Suprapubic skin (tissue), 4 donors: ENCODE data around the gene OPTN.

Experiments
- POLR2A ChIP-seq, 2 donors: fragments of 450-650 bp; IDR thresholded peaks; one replicate each; pipeline ENCODE4 v1.6.1; 2017; ENCODE audit warnings: antibody characterized with exemption in 2 of 2, mild to moderate bottlenecking in 2 of 2, moderate library complexity in 2 of 2
- POLR2AphosphoS5 ChIP-seq, 3 donors: sonication (generic); formaldehyde crosslinking; IDR thresholded peaks; one replicate each; pipeline ENCODE4 v1.6.1; 2017; ENCODE audit warnings: antibody characterized with exemption in 3 of 3
- TF ChIP-seq, protein P1 (sequence below), 2 donors: fragments of 200-600 bp in 1 of 2; fragments of 450-650 bp in 1 of 2; sonication (generic) in 1 of 2; IDR thresholded peaks; one replicate each; pipeline ENCODE4 v1.5.1; 2016 to 2019; ENCODE audit warnings: antibody characterized with exemption in 2 of 2, mild to moderate bottlenecking in 1 of 2, moderate library complexity in 1 of 2

DNA sequence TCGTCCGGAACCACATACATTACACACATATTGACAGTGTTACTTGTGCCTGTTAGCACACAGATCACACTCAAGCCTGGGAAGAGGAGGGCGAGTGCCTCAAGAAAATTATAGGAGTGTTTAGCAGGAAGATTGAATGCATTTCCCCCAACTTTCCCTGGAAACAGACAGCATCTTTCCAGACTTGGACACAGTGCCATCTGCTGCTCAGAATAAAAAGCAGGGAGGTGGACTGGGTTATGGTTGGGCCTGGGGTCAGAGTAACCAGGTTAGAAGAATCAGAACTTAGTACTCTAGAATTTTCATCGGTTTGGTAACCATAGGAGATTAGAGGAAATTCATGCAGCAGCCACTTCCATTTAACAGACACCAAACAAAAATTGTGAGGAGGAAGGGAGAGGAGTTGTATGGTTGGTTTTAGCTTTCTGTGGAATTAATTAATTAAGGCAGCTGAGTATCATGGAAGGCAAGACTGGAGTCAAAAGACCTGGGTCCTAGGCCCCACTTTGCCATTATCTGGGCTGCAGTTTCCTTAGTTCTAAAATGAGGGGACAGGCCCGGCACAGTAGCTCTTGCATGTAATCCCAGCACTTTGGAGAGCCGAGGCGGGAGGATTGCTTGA is 43.4 kb upstream of the OPTN start:
- TF ChIP-seq POLR2A (IDR thresholded peaks at IDR 0.05) (no peak), POLR2AphosphoS5 (IDR thresholded peaks at IDR 0.05) (no peak)
- TF ChIP-seq, protein P1, sequence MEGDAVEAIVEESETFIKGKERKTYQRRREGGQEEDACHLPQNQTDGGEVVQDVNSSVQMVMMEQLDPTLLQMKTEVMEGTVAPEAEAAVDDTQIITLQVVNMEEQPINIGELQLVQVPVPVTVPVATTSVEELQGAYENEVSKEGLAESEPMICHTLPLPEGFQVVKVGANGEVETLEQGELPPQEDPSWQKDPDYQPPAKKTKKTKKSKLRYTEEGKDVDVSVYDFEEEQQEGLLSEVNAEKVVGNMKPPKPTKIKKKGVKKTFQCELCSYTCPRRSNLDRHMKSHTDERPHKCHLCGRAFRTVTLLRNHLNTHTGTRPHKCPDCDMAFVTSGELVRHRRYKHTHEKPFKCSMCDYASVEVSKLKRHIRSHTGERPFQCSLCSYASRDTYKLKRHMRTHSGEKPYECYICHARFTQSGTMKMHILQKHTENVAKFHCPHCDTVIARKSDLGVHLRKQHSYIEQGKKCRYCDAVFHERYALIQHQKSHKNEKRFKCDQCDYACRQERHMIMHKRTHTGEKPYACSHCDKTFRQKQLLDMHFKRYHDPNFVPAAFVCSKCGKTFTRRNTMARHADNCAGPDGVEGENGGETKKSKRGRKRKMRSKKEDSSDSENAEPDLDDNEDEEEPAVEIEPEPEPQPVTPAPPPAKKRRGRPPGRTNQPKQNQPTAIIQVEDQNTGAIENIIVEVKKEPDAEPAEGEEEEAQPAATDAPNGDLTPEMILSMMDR (IDR thresholded peaks at IDR 0.05), result peak in 1 of 2 donors; percentile 40
